WTC11 (cell line): Measurements from ENCODE around the gene CNR2.

Source experiments
- CREB1 ChIP-seq: sonication (generic); formaldehyde crosslinking; IDR thresholded peaks from 2 replicates; pipeline ENCODE4 v1.8.0; 2023; ENCODE audit warnings: mild to moderate bottlenecking, missing genetic modification reagents
- TF ChIP-seq, protein P1 (sequence below): fragments of 200-600 bp; IDR thresholded peaks from 2 replicates; pipeline ENCODE4 v1.8.0; 2022; ENCODE audit warnings: antibody characterized with exemption
- TF ChIP-seq, protein P2 (sequence below): sonication (generic); formaldehyde crosslinking; IDR thresholded peaks from 2 replicates; pipeline ENCODE4 v1.8.0; 2022; ENCODE audit warnings: mild to moderate bottlenecking, missing genetic modification reagents

DNA sequence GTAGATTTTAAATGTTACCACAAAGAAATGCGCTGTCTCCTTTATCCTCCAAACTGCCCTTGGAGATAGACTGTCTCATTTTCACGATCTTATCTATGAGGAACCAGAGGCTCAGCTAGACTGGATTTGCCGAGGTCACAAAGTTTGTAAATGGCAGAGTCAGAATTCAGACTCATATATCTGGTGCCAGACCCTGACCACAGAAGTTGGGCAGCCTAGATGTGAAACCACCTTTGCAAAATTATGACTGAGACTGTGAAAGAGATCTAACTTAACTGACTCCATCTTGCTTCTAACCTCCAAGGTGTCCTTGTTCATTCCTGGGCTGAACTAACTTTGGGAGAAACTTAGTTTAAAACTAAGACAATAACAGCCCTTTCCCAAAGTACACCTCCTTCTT is 14.1 kb downstream of the CNR2 start:
- TF ChIP-seq CREB1, result no peak
- TF ChIP-seq, protein P1, sequence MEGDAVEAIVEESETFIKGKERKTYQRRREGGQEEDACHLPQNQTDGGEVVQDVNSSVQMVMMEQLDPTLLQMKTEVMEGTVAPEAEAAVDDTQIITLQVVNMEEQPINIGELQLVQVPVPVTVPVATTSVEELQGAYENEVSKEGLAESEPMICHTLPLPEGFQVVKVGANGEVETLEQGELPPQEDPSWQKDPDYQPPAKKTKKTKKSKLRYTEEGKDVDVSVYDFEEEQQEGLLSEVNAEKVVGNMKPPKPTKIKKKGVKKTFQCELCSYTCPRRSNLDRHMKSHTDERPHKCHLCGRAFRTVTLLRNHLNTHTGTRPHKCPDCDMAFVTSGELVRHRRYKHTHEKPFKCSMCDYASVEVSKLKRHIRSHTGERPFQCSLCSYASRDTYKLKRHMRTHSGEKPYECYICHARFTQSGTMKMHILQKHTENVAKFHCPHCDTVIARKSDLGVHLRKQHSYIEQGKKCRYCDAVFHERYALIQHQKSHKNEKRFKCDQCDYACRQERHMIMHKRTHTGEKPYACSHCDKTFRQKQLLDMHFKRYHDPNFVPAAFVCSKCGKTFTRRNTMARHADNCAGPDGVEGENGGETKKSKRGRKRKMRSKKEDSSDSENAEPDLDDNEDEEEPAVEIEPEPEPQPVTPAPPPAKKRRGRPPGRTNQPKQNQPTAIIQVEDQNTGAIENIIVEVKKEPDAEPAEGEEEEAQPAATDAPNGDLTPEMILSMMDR, result no peak
- TF ChIP-seq, protein P2, sequence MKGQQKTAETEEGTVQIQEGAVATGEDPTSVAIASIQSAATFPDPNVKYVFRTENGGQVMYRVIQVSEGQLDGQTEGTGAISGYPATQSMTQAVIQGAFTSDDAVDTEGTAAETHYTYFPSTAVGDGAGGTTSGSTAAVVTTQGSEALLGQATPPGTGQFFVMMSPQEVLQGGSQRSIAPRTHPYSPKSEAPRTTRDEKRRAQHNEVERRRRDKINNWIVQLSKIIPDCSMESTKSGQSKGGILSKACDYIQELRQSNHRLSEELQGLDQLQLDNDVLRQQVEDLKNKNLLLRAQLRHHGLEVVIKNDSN (CRISPR knock-in tag), result no peak
